Dedifferentiated amniotic fluid mesenchymal stem cell (primary cell): ENCODE measurements around the gene RNASET2.

Experiments used
- DNase-seq: peaks from one replicate; pipeline ENCODE4 v3.0.0-alpha.2; 2016; ENCODE audit errors: extremely low spot score

RNASET2 gene

DNA sequence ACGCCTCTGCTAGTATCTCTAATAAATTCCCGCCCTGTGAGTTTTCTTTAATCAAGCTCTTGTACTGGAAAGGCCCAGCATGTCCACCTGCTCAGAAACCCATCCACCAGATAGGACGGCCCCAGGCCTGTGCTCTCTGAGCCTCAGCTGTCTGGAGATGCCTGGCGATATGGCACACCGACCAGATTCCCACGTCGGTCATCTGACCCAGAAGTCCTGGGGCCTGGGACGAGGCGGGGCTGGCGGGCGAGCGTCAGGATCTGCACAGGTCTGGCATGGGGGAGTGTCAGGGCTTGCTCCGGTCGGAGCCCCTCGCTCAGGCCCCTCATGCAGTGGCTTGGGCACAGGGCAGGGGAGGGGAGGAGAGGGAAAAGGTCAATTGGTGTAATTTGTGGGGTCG lies 10.2 kb downstream of the RNASET2 start:
- no peak for DNase-seq

DNA sequence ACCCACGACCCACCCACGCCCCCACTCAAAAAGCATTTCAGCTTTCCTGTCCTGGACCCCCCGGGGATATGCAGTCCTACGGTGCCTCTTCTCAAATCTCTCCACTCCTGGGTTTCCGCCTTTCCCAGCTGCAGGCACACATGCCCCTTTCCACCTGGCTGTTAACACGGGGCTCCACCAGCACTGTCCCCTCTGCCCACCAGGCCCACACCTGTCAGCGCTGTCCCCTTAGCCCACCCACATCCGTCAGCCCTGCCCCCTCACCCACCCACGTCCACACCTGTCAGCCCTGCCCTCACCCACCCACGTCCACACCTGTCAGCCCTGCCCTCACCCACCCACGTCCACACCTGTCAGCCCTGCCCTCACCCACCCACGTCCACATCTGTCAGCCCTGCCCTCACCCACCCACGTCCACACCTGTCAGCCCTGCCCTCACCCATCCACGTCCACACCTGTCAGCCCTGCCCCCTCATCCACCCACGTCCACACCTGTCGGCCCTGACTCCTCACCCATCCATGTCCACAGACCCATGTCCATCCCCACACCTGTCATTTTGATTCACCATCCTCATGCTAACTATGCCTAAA lies 11.6 kb downstream of the RNASET2 start:
- no peak for DNase-seq

DNA sequence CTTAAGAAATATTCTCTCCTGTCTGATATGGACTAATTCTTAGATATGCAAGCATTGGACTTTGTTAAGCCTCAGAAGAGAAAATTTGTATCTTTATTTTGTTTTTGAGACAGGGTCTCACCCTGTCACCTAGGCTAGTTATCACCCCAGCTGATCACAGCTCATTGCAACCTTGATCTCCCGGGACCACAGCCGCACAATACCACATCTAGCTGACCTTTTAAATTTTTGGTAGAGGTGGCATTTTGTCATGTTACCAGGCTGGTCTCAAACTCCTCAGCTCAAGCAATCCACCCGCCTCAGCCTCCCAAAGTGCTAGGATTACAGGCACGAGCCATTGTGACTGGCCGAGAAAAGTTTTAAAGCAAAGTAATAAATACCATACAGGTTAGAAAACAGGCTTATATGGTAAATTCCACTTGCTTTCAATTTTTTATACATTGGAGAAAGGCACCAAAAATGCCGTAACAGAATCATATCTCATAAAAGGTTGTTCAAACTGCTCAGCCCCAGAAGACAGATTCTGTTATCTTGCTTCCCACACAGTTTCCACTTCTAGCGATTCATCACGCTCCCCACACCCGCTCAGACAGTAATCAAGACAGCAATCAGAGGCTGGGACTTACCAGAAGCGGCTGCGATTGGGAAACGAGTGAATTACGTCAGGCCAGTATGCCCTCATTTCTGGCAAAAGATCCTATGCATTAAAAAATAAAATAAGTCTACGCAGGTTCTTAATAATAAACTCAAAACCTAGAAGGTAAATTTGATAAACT lies 13.8 kb downstream of the RNASET2 start:
- DNase-seq, result no peak

DNA sequence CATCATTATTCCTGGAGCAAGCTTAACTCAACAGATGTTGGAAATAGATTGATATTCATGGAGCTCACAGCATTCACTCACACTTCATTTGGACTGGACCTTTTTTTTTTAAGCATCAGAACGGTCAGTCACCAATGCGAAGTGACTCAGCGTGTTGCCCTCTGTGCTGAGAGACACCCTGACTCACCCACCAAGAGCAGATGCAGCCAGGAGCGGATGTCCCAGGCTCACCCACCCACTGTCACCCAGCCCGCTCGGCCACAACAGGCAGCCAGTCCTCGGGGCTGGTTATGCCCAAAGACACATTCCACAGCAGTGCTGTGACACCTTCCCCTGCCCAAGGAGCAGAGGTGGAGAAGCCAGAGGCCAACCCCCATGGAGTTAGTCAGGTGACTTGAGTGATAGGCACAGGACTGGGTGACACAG lies 15.7 kb downstream of the RNASET2 start:
- DNase-seq, result no peak

DNA sequence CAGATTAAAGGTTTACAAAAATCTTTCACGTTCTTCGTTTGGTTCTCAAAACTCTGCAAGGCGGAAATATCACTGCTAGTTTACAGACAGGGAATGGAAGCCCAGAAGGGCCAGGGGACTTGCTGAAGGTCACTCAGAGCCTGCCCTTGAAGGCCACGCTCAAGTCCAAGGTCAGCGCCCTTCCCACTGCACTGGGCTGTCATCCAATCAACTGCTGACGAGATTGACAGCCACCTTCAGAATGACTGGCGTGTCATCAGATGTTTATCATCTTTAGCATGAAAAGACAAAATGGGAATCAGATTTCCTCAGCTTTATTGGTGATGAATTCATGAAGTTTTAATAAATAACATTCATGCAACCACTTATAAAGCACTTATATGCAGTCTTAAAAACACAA lies 16.5 kb downstream of the RNASET2 start:
- DNase-seq, result no peak

DNA sequence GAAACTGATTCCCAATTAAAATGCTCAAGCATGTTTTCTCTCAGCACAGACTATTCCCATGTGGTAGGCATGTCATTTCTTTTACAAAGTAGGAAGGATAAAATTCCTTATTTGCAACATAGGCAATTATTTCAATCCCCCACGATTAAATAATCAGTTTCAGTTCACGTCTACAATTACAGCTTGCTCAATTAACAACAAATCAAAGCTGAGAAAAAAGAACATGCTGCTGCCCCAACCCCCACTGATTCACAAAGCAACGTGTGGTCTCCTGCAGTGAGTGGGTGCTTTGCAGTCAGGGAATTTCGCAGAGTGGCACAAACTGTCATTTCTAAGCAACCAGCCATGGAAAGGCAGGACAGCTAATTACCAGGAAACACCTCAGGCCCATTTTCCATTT lies 17.0 kb downstream of the RNASET2 start:
- DNase-seq, result no peak

DNA sequence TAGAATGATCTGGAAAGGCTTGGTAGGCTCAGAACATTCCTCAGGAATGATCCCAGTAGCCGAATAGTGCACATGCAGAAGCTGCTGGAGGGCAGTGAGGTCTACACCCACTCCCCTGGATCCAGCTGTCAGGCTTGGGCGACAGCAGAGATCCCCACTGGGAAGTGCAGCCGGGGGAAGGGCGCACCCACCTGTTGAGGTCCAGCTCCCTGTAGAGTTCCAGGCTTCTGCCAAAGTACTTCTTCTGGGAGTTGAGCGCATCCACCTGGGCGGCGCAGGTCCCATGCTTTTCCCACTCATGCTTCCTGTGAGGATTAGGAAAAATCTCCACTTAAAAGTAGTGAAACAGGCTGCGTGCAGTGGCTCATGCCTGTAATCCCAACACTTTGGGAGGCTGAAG lies 17.6 kb downstream of the RNASET2 start:
- DNase-seq, result no peak

DNA sequence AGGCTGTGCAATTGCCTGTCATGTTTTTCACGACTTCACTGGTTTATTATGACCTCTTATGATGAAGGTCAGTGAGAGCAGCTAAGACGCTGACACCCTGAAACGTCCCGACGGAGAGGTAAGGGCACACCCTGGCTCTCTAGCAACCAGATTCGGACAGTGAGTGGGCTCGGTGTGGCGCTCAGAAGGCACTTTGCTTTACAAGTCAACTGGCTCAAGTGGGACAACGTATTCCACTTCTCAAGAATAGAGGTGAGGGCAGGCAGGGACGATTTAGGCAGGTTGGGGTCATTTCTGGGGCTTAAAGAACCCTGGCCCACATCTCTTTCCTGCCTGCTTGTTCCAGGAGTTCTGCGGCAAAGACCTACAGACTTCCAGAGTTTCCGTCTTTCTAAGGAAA lies 18.2 kb downstream of the RNASET2 start:
- no peak for DNase-seq

DNA sequence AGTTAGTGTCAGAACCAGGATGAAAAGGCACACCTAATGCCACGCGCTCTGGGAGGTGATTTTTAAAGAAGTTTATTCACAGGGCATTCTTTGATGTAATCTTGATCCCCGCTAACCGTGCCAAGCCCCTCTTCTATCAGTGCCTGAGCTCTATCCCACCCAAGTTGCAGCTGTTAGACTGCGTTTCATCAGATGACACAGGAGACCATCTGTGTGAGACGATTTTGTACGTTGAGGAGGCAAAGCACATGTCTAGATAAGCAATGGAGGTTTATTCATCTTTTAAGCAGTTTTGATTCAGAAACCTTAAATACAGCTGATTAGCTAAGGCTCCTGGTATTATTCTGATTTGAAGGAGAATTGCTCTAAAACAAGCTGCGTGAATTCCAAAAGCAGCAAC lies 18.6 kb downstream of the RNASET2 start:
- no peak for DNase-seq

DNA sequence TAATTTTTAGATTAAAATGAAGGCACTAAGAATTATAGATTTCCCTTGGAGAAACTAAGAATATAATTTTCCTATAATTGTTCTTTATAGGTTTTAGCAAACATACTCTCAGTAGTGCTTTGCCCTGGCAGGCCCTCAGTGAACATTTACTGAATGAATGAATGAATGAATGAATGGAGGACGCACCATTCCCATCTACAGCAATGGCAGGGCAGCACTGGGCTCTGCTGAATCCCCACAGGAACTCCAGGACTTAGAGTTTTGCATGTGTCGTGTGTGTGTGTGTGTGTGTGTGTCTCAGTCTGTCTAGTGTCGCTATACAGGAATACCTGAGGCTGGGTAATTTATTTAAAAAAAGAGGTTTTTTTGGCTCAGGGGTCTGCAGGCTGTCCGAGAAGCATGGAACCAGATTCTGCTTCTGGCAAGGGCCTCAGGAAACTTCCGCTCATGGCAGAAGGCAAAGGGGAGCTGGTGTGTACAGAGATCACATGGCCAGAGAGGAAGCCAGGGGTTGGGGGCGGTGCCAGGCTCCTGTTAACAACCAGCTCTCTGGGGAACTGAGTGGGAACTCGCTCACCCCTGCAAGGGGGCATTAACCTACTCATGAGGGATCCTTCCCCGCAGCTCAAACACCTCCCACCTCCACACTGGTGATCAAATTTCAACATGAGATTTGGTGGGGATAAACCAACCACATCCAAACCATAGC lies 20.1 kb downstream of the RNASET2 start:
- DNase-seq, result no peak

DNA sequence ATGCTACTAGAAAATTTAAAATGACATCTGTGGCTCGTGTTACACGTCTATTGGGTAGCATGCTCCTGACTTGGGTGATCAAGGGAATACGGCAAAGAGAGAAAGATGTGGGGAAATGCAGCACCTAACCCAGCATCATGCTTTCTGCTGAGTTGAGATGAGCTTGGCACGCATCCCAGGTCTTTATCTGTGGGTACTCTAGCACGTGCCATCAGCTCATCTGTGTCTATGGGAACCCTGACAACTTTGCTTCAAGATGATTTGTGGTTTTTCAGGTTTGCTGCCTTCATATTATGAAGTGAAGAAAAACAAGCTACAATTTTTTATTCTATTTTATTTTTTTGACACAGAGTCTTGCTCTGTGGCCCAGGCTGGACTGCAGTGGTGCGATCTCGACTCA lies 21.0 kb downstream of the RNASET2 start:
- DNase-seq, result no peak

DNA sequence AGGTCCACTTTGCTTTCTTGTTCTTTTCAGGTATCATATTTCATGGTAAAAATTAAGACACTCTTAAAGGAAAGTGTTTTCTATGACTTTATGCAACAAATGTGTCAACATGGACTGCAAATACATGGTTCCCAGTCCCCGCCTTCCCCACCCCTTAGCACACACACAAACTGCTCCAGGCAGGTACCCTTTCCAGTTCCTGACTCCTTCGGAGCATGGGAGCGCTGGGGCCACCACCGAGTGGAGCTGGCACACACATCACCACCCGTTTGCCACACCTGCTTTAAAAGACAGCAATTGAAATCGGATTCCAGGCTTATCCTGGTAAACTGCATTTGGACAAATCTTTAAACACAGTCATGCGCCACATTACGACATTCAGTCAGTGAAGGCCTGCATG lies 22.2 kb downstream of the RNASET2 start:
- DNase-seq, result no peak

DNA sequence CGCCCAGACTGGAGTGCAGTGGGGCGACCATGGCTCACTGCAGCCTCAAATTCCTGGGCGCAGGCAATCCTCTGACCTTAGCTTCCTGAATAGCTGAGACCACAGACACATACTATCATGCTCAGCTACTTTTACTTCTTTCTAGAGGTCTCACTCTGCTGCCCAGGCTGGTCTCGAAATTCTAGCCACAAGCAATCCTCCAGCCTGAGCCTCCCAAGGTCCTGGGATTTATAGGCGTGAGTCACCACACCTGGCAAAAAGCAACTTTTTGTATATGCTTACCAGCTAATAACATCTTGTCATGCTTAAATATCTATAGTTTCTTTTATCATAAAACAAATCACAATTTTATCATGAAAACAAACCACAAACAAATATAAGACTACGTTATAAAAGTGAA lies 23.0 kb downstream of the RNASET2 start:
- no peak for DNase-seq

DNA sequence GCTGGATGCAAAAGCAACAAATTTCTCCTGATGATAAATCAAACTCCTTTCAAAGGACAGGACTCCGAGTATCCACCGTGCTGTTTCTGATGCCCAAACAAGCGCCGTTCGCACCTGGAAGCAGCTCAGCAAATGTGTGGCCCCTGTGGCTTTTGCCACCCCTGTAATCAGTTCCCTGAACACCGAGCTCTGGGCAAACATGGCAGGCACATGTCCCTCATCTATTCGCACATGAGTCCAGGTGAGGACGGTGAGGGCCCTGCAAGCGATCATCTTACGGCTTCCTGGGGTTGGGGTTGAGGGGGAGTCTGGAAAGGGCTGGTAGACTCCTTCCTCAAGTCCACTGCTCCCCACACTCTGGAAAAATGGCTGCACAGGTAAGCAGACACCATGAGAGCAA lies 23.7 kb downstream of the RNASET2 start:
- DNase-seq, result no peak

DNA sequence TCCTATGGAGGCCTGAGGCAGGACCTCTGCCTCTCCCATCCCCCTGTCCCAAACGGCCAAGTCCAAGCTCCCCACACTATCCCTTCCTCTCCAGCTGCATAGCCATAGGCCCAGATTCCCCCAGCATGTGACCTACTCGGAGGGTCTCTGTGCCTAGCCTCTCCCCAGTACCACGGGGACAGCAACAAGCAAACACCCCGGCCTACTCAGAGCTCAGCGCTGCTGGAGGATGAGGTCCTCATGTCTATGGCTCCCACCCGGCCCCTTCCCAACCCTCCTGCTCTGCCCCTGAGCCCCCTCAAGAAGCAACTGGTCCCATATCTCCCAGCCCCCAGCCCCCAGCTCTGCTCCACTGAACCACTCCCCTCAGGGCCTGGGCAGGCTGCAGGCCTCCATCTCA lies 24.2 kb downstream of the RNASET2 start:
- DNase-seq, result no peak

DNA sequence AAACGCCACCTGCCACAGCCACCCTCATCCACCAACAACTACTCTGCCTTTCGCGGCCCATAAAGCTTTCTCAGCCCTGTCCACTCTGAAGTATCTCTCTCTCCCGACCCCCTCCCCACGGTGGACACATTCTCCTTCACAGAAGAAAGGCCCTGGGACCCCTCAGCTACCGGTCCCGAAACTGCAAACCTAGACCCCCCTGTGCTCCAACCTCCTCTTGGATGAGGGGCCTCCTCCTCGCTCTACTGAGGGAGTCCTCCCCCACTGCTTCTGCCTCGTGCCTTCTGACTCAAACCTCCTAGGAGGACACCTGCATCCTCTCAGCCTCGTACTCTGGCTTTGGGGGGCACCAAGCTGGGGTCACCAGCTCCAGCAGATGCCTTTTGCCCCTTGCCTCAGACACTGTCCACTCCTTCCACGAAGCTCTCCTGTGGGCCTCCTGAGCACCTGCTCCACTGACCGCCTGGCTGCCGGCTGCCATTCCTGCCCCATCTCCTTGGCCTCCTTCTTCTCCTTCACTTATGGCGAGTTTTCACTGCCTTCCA lies 24.9 kb downstream of the RNASET2 start:
- no peak for DNase-seq

DNA sequence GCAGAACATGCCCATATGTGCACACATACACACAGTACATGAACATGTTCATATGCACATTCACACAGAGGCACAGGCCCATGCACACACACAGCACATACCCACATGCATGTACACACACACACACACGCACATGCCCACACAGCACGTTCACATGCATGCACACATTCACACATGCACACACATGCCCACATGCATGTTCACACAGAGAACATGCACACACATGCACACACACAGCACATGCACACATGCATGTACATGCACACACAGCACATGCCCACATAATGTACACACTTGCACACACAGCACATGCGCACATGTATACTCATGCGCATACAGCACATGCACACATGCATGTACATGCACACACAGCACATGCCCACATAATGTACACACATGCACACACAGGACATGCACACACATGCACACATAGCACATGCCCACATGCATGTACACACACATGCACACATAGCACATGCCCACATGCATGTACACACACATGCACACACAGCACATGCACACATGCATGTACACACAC lies 25.9 kb downstream of the RNASET2 start:
- no peak for DNase-seq

DNA sequence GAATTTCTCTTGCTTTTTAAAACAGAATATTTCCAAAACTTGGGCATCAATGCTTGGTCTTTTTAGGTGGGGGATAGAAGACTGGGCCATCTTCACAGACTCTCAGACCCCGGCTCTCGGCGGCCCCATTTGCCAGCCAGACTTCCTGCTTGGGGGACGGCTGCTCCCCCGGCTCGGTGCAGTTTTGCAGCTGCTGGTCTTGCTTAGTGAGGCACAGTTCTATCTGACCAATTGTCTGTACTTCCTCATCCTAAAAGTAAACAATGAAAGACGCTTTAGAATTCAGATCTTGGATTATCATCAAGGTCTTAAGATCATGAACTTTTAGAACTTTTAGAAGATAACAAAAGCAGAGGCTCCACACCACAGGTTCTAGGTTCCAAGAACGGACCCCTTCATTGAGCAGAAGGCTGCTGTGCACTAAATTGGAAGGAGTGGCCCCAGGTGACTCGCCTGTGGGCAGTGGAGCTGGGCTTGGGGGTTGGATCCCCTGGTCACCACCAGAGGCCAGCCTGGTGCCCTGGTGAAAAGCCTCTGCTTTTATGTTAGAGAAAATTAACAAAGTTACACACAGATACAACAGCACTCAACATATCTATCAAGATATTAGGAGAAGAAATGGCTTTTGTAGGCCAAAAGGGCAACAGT lies 26.7 kb downstream of the RNASET2 start:
- DNase-seq, result no peak

DNA sequence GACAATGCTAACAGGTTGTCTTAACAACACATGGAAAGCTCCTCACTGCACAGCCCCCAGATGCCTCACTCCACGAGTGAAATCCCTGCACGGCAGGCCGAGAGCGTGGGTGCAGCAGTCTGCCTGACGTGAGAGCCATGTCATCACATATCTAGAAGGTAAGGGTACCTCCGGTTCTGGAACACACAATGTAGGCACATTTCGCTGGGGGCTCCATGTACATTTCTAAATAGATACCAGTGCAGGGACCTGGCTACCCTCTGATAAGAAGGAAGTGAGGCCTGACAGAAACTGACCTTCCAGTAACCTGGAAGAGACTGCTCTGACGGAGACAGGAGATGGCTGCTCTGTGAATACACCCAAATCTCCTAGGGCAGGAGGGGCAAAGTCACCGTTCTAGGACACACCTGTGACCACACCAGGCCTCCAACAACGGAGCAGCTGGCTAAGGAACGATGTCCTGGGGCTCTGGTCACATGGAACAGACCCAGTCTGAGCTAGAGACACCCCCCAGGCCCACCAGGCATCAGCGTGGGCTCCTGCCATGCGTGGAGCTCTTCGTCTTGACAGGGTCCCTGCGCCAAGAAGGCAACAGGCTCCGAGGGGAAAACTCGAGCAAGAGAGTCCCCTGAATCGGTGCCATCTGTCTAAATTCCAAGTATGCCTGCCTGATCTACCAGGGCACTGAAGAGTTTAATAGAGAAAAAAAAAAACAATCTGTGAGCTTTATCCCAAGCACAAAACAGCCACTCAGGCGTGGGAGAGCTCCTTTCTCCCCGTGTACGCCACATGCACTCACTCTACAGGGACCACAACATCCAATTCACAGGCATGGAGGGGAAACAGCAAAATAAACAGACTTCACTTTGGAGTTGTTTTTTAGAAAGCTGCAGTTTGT lies 27.5 kb downstream of the RNASET2 start:
- DNase-seq, result no peak

DNA sequence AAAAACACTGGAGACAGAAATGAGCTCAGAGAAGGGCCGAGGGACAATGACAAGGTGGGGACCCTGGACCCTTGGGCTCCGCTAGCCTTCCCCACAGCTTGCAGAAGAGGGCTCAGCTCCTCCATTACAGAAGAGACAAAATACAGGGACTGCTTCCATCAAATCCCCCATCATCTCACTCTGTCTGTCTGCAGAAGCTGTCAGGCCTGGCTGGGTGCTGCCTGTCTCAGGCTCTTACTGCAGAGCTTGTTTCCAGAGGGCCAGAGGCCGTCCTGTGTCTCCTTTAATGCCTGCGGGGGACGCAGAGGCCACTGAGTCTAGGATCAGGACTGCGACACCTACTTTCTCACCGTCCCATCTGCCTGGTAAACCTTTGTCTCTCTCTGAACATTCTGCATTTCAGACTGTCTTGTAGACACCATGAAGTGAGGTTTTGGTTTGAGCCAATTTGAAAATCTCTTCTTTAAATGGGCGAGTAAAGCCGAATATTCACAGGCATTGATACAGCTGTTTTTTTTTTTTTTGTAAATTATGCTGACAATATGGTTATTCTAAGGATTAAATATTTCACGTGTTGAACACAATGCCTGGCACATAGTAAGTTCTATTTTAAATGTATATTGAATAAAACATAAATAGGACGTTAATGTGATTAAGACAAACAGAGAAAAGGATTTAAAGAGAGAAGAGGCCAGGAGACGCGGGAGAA lies 28.3 kb downstream of the RNASET2 start:
- DNase-seq, result no peak
